HCT116 (cell line): Measurements from ENCODE around the gene ANKZF1. TPM values are rescaled to one million over a fixed set of nuclear protein-coding genes. Genes with fewer than 3 reads are reported as not detected.

Experiments used
- ATAC-seq: fragments of 200-7000 bp; cut with Tn5 transposase; 2 replicates; pipeline ENCODE4 v1.9.1; 2020; ENCODE audit warnings: mild to moderate bottlenecking, moderate library complexity
- BruUV-seq: library from RNA; stranded (reverse); fragments of 400-500 nt; replicated peaks from 2 replicates; lab custom pipeline; 2021; lab: Mats Ljungman, UMichigan
- CTCF ChIA-PET: fragments of 300-600 bp; sonication (Branson Sonifier 250); formaldehyde crosslinking; loops from one replicate; lab custom pipeline; 2021; ENCODE audit warnings: antibody characterized with exemption; lab: Charles Lee
- POLR2A ChIA-PET: fragments of 300-600, 350-600 bp; sonication (Branson Sonifier 250); formaldehyde crosslinking; loops from one replicate; lab custom pipeline; 2021; ENCODE audit warnings: antibody characterized with exemption; lab: Charles Lee
- RAD21 ChIA-PET, 2 experiments: fragments of 300-600 bp; sonication (Branson Sonifier 250); formaldehyde crosslinking; loops; one replicate each; lab custom pipeline; 2023; ENCODE audit warnings: low total read pairs in 2 of 2; ENCODE audit not compliant: uncharacterized antibody in 2 of 2, unreplicated experiment in 2 of 2, low non-redundant PET in 1 of 2; lab: Charles Lee
- DNase-seq: peaks from one replicate; pipeline ENCODE4 v3.0.0-alpha.2; 2010; ENCODE audit warnings: low read depth, low spot score
- H2AFZ ChIP-seq: fragments of 200-600 bp; shearing (Covaris generic), sonication (generic); 2 replicates; pipeline ENCODE4 v1.6.1; 2017; ENCODE audit warnings: low read depth, mixed run types, mixed read lengths, antibody characterized with exemption, low read length; ENCODE audit not compliant: poor library complexity, severe bottlenecking
- H3K27ac ChIP-seq: 2 replicates; pipeline ENCODE4 v1.5.1; 2012; ENCODE audit warnings: low read depth, low read length
- H3K27me3 ChIP-seq: fragments of 200-600 bp; sonication (generic); 2 replicates; pipeline ENCODE4 v1.6.1; 2016; ENCODE audit warnings: mixed run types, low read length, mixed read lengths; ENCODE audit not compliant: insufficient read depth
- H3K36me3 ChIP-seq, 2 experiments: fragments of 200-500 bp in 1 of 2; fragments of 200-600 bp in 1 of 2; sonication (Bioruptor generic) in 1 of 2; sonication (generic) in 1 of 2; 2 replicates each; pipeline versions ENCODE4 v1.5.1 to v1.6.1; 2014 to 2016; ENCODE audit warnings: low read length in 2 of 2, inconsistent platforms in 1 of 2, mixed read lengths in 1 of 2, mixed run types in 1 of 2; ENCODE audit not compliant: insufficient read depth in 2 of 2, control insufficient read depth in 1 of 2
- H3K4me1 ChIP-seq, 2 experiments: fragments of 200-600 bp in 1 of 2; sonication (generic) in 1 of 2; 2 replicates each; pipeline versions ENCODE4 v1.5.1 to v1.6.1; 2012 to 2017; ENCODE audit warnings: low read length in 2 of 2, inconsistent platforms in 1 of 2, mild to moderate bottlenecking in 1 of 2, mixed read lengths in 1 of 2, mixed run types in 1 of 2, moderate library complexity in 1 of 2; ENCODE audit not compliant: insufficient read depth in 2 of 2, control insufficient read depth in 1 of 2
- H3K4me2 ChIP-seq: fragments of 200-600 bp; sonication (generic); 2 replicates; pipeline ENCODE4 v1.6.1; 2017; ENCODE audit warnings: mixed run types, low read length, mixed read lengths
- H3K4me3 ChIP-seq, 2 experiments: fragments of 200-600 bp in 1 of 2; sonication (generic) in 1 of 2; replicated peaks in 1 of 2; 2 replicates each; pipeline ENCODE4 v1.5.1; 2011 to 2016; ENCODE audit warnings: low read length in 2 of 2, control low read depth in 1 of 2, low read depth in 1 of 2, mild to moderate bottlenecking in 1 of 2, mixed read lengths in 1 of 2, mixed run types in 1 of 2
- H3K79me2 ChIP-seq: fragments of 200-600 bp; sonication (generic); 2 replicates; pipeline ENCODE4 v1.6.1; 2017; ENCODE audit warnings: mild to moderate bottlenecking, mixed run types, low read length, moderate library complexity, mixed read lengths; ENCODE audit not compliant: insufficient read depth
- H3K9ac ChIP-seq: fragments of 200-600 bp; sonication (generic); 2 replicates; pipeline ENCODE4 v1.6.1; 2016; ENCODE audit warnings: low read length, mixed read lengths
- H3K9me2 ChIP-seq: fragments of 200-600 bp; sonication (generic), shearing (Covaris generic); 2 replicates; pipeline ENCODE4 v1.6.1; 2017; ENCODE audit warnings: mixed run types, mild to moderate bottlenecking, moderate library complexity; ENCODE audit not compliant: insufficient read depth
- H3K9me3 ChIP-seq, 2 experiments: fragments of 200-500 bp in 1 of 2; fragments of 200-600 bp in 1 of 2; sonication (Bioruptor generic) in 1 of 2; sonication (generic) in 1 of 2; 2 replicates each; pipeline ENCODE4 v1.6.1; 2014 to 2017; ENCODE audit warnings: low read length in 2 of 2, mixed read lengths in 2 of 2, inconsistent platforms in 1 of 2, low read depth in 1 of 2, mild to moderate bottlenecking in 1 of 2, mixed run types in 1 of 2, moderate library complexity in 1 of 2; ENCODE audit not compliant: control insufficient read depth in 1 of 2, insufficient read depth in 1 of 2
- H4K20me1 ChIP-seq: fragments of 200-600 bp; sonication (generic), shearing (Covaris generic); 2 replicates; pipeline ENCODE4 v1.6.1; 2017; ENCODE audit warnings: mixed run types, mild to moderate bottlenecking, moderate library complexity; ENCODE audit not compliant: insufficient read depth
- ATF3 ChIP-seq: IDR thresholded peaks from 2 replicates; pipeline ENCODE4 v1.6.1; 2012
- CBX3 ChIP-seq: IDR thresholded peaks from 2 replicates; pipeline ENCODE4 v1.6.1; 2012; ENCODE audit warnings: low read depth
- CEBPB ChIP-seq: IDR thresholded peaks from 2 replicates; pipeline ENCODE4 v1.6.1; 2012; ENCODE audit warnings: low read depth
- EGR1 ChIP-seq: IDR thresholded peaks from 2 replicates; pipeline ENCODE4 v1.6.1; 2012; ENCODE audit warnings: low read depth
- ELF1 ChIP-seq: IDR thresholded peaks from 2 replicates; pipeline ENCODE4 v1.6.1; 2012; ENCODE audit warnings: low read depth, borderline replicate concordance
- EZH2 ChIP-seq: fragments of 200-600 bp; sonication (generic); IDR thresholded peaks from 2 replicates; pipeline ENCODE4 v1.6.1; 2017; ENCODE audit warnings: antibody characterized with exemption, mixed run types
- EZH2phosphoT487 ChIP-seq: fragments of 200-600 bp; IDR thresholded peaks from 2 replicates; pipeline ENCODE4 v1.6.1; 2018; ENCODE audit warnings: antibody characterized with exemption, borderline replicate concordance
- MAX ChIP-seq: IDR thresholded peaks from 2 replicates; pipeline ENCODE4 v1.6.1; 2012
- POLR2A ChIP-seq: IDR thresholded peaks from 2 replicates; pipeline ENCODE4 v1.7.0; 2011; ENCODE audit warnings: borderline replicate concordance; ENCODE audit not compliant: insufficient read depth, insufficient read length; ENCODE audit errors: extremely low read depth
- RAD21 ChIP-seq: IDR thresholded peaks from 2 replicates; pipeline ENCODE4 v1.6.1; 2012; ENCODE audit warnings: low read depth, mild to moderate bottlenecking
- REST ChIP-seq: IDR thresholded peaks from 2 replicates; pipeline ENCODE4 v1.6.1; 2012; ENCODE audit warnings: low read depth
- SIN3A ChIP-seq: IDR thresholded peaks from 2 replicates; pipeline ENCODE4 v1.6.1; 2012; ENCODE audit warnings: low read depth
- SP1 ChIP-seq: IDR thresholded peaks from 2 replicates; pipeline ENCODE4 v1.6.1; 2012; ENCODE audit warnings: low read depth
- SRF ChIP-seq: IDR thresholded peaks from 2 replicates; pipeline ENCODE4 v1.6.1; 2012; ENCODE audit warnings: low read depth
- TCF7L2 ChIP-seq: IDR thresholded peaks from 2 replicates; pipeline ENCODE4 v1.7.0; 2011; ENCODE audit warnings: borderline replicate concordance, inconsistent platforms; ENCODE audit not compliant: insufficient read depth, insufficient read length; ENCODE audit errors: extremely low read depth
- ZBTB33 ChIP-seq: IDR thresholded peaks from 2 replicates; pipeline ENCODE4 v1.6.1; 2011; ENCODE audit warnings: mild to moderate bottlenecking, low read length, moderate library complexity; ENCODE audit not compliant: insufficient replicate concordance; ENCODE audit errors: extremely low read depth
- ZFX ChIP-seq: fragments of 450-650 bp; IDR thresholded peaks from 2 replicates; pipeline ENCODE4 v1.6.1; 2017
- ZNF274 ChIP-seq: fragments of 200-500 bp; sonication (Bioruptor generic); IDR thresholded peaks from 2 replicates; pipeline ENCODE4 v1.6.1; 2014; ENCODE audit warnings: mild to moderate bottlenecking, low read depth, low read length, inconsistent platforms
- intact Hi-C: fragments of 100-400 bp; cut with micrococcal nuclease; formaldehyde crosslinking; loops from 2 replicates; pipeline ENCODE4 v1.10.0; 2022
- total RNA-seq: library from RNA; stranded (reverse); gene quantifications from one replicate; pipeline ENCODE4 v1.2.1, GENCODE V29; 2021; ENCODE audit not compliant: unreplicated experiment

Gene ANKZF1
- total RNA-seq, 1 experiment from 2014 or later, result 64.7 TPM

- H3K27ac ChIP-seq, result no peak overlapping the region
- no peak overlapping the region for H3K4me3 ChIP-seq
- CTCF ChIA-PET, result interaction anchor here (0.6 to 2.8 kb wide), 5 partner anchors 29 to 140 kb away, joined by 3 to 14 read pairs (median 7); partner anchors contain the start of gene DNPEP
- 0 out of 2 replicates have a peak overlapping the region, but pooled peaks have one; percentile 69 for H3K4me2 ChIP-seq
- no peaks in the 10 kb centered on the region for H4K20me1 ChIP-seq
- no TSS peak for BruUV-seq
- no peak overlapping the region for H3K9ac ChIP-seq
- peaks cover 31% of the 10 kb centered on the region; the same call in 1 of the 2 replicates for H3K79me2 ChIP-seq
- no peak for DNase-seq
- H3K27me3 ChIP-seq, result no peaks in the 10 kb centered on the region
- no peaks in the 10 kb centered on the region for H3K9me2 ChIP-seq
- no peaks in the 10 kb centered on the region for H3K9me3 ChIP-seq
- peaks cover 3 to 5% of the 10 kb centered on the region in 2 experiments; a peak in 2 of 4 replicates for H3K36me3 ChIP-seq
- intact Hi-C loops, result no loop called here
- RAD21 ChIA-PET, result no interaction called here
- H2AFZ ChIP-seq, result no peak overlapping the region
- no peak for ATAC-seq
- H3K4me1 ChIP-seq, result peaks cover 29 to 58% of the 10 kb centered on the region in 2 experiments
- POLR2A ChIA-PET, result no interaction called here
- TF ChIP-seq CBX3 (no peak), ZBTB33 (no peak), ZNF274 (no peak), POLR2A (no peak), EZH2phosphoT487 (no peak), ZFX (no peak), CEBPB (no peak), REST (no peak), EZH2 (no peak), RAD21 (no peak), SP1 (no peak), MAX (no peak), ATF3 (no peak), TCF7L2 (no peak), SRF (no peak), ELF1 (no peak), SIN3A (no peak), EGR1 (no peak)
Measured at GRCh38 chr2:219247678-219248642, 18.4 kb downstream of the ANKZF1 start.
